Mammary microvascular endothelial cell (primary cell): ENCODE data around the gene DMAC2L. TPM values are rescaled to one million over a fixed set of nuclear protein-coding genes. Genes with fewer than 3 reads are reported as not detected.

ENCODE experiments used
- total RNA-seq: library from RNA; depleted of rRNA; stranded (reverse); fragments of >200 nt; gene quantifications from 2 replicates; pipeline ENCODE4 v1.2.3, GENCODE V29; 2015

Gene DMAC2L, protein sequence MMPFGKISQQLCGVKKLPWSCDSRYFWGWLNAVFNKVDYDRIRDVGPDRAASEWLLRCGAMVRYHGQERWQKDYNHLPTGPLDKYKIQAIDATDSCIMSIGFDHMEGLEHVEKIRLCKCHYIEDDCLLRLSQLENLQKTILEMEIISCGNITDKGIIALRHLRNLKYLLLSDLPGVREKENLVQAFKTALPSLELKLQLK
- total RNA-seq = 8.9 and 23.8 TPM in 2 replicates

GRCh38 chr14:50311972-50312733, at the start of gene DMAC2L, which contains the start of gene L2HGDH:
Gene DMAC2L (plus strand): TSS chr14:50312324. CDS start chr14:50321488, 9,164 bp downstream.
Gene L2HGDH (minus strand): TSS chr14:50312229. CDS start chr14:50312150, 79 bp downstream.

Other genes with a start within 250 kb of the DMAC2L start
- gene VCPKMT, start 195.8 kb upstream of the DMAC2L start, total RNA-seq = 3.4 and 5.2 TPM in 2 replicates
- gene SOS2, start 80.7 kb upstream of the DMAC2L start, total RNA-seq = 14.4 and 17.1 TPM in 2 replicates
- 5.2 and 5.4 TPM in 2 replicates for gene L2HGDH, start 95 bp upstream of the DMAC2L start, total RNA-seq
- gene CDKL1, start 84.6 kb downstream of the DMAC2L start, total RNA-seq = 9.6 and 10.4 TPM in 2 replicates
- gene MAP4K5, start 220.2 kb downstream of the DMAC2L start, total RNA-seq = 89.6 and 98.7 TPM in 2 replicates
- gene ATL1, start 247.8 kb downstream of the DMAC2L start, total RNA-seq = 5.1 and 6.4 TPM in 2 replicates